Stimulated activated CD4-positive, alpha-beta T cell treated with anti-CD3 and anti-CD28 coated beads, Interleukin-15, amount 100 ng/mL, for 1 hour (primary cell): Measurements from ENCODE around the gene RTTN.
"Not testable (repeated sequence)": the region's sequence is repeated elsewhere in the genome, so short reads cannot be mapped to it uniquely, and the experiment has no call there.

ENCODE experiments used
- DNase-seq, 2 donors: peaks; one replicate each; pipeline ENCODE4 v3.0.0-alpha.2; 2020; ENCODE audit warnings: low read depth in 1 of 2, low spot score in 1 of 2

RTTN gene, protein sequence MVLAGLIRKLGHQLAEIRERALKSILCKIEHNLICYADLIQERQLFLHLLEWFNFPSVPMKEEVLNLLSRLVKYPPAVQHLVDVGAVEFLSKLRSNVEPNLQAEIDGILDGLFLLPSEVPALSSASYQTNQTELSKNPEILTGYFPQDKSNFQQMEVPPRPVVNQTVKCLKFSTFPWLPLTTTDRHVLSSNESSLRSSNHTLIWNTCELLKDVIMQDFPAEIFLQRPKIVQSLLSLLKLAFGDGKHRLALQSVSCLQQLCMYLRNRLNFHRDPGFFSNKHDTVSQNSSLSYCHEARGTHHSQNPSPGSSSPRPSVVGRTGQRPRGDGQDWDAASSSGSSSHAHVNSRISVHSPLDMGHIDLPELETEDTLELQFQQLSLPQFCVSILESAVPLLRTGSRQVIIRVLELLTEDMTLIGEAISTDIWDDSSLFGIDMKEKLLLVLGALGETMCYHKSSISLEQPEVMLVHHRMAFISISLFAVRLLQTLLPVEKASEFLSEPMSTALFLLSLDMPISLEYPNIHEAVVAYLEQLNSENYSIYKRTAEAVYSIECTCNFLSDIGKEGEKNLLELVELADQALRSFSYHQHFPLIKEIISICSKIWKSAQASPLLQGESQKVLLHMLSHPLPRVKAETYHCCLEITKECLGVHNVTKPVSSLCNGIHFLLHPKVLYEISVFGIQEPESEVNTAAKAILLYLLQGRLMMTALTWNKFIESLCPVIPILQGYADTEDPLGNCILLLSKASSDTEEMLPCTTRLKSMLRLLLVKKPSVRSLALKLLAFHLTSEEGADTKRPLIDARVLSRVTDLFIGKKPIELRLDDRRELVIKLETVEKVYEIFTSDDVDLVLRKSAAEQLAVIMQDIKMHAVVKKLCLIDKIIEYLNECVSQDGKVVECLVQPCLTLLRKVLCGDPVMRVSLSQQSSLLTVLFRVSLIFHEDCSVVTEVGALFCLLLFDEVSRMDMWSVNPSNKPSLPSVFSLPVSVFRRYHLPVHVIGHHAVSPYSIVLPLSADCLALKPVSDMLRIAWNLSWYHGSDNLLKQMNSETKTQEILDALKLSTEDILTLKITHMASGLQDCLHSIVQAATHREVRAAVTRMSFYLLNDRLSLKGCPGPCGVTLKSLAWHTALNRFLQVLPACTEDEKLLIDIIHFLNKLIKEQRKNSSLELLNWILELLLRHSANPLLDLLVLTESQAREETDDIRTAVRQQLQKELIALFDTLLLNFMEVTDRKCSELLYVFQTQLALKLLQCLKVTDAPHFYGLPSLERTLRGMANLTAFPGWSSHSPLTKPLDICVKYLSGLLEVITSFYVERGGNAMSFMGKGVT (N-terminal part only)

DNA sequence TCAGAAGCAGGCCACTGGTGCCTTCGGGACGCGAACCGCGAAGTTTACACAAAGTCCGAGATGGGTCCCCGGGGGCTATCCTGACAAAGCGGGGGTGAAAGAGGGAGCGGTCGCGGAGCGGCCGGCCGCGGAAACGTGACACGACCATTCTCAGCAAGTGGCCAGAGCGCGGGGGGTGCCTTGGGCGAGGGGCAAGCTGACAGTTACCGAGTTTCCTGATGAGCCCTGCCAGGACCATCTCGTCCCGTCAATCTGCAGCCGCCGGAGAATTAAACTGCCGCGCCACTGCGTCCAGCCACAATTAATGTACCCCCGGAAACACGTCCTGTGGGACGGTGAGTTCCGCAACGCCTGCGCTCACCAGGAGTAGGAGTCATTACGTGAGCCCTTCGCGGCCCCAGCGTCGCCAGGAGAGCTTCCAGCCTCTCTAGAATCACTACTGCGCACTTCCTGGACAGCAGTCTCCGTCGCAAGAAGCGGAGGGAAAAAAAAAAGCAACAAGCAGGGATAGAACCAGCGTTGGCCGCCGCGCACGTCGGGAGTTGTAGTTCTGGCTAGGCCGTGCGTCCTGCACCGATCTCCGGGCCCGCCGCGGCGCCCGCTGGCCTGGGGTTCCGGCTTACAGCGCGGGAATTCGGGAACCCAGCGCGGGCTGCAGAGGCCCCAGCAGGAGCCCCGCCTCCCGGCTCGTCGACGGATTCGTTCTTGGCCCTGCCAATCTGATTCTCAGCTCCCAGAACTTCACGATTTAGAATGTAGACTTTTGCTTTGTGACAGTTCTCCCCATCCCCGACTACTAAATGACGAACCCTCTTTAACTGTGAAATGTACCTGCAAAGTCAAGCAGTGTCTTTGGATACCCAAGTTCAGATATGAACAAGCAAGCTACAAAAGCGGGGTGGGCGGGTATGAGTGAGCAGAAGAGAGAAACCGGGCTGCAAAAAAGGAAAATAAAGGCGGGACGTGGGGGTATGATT, at the start of gene RTTN:
TSS of gene RTTN (minus strand) at position 267 of the 977 bp plus-strand sequence. CDS start at position 238, 29 bp downstream.
- peak; percentile 79 to 89 for DNase-seq

GRCh38 chr18:70250781-70251180, 45.3 kb upstream of the RTTN start:
- DNase-seq: no peak

DNA sequence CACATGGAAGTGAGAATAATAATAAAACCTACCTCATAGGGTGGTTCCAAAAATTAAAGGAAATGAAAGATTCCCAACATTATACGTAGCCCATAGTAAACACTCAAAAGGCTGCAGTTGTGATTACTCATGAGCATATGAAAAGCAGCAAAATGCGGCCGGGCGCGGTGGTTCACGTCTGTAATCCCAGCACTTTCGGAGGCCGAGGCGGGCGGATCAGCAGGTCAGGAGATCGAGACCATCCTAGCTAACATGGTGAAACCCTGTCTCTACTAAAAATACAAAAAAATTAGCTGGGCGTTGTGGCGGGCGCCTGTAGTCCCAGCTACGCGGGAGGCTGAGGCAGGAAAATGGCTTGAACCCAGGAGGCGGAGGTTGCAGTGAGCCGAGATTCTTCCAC, 44.4 kb upstream of the RTTN start:
- not testable (repeated sequence) for DNase-seq

GRCh38 chr18:70249118-70249517, 43.6 kb upstream of the RTTN start:
- DNase-seq: no peak

DNA sequence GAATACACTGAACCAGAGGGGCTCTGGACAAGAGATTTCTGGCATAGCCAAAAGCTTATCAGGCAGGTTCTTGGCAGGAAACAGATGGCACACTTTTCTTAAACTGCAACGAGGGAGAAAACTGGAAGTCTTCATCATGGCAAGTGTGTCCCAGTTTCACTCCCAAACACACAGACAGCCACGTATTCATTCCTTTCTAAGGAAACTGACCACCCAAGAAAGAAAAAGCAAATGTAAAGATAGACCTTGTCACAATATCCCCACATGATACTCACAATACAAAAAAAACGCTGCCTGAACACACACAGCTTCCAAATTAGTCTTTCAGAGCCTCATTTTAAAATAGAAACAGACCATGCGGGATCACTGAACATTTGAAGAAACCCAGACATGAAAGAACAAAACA, 40.6 kb upstream of the RTTN start:
- DNase-seq: no peak

- DNase-seq: no peak
Observed at GRCh38 chr18:70243131-70243929, 37.8 kb upstream of the RTTN start.

DNA sequence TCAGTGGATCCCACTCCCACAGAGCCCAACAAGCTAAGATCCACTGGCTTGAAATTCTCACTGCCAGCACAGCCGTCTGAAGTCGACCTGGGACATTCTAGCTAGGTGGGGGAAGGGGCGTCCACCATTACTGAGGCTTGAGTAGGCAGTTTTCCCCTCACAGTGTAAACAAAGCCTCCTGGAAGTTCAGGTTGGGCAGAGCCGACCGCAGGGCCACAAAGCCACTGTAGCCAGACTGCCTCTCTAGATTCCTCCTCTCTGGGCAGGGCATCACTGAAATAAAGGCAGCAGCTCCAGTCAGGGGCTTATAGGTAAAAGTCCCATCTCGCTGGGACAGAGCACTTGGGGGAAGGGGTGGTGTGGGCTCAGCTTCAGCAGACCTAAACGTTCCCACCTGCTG, 31.4 kb upstream of the RTTN start:
- DNase-seq: not testable (repeated sequence)

GRCh38 chr18:70235478-70235877, 30.0 kb upstream of the RTTN start:
- DNase-seq: no peak

- no peak for DNase-seq
Observed at GRCh38 chr18:70234667-70235459, 29.4 kb upstream of the RTTN start.

DNA sequence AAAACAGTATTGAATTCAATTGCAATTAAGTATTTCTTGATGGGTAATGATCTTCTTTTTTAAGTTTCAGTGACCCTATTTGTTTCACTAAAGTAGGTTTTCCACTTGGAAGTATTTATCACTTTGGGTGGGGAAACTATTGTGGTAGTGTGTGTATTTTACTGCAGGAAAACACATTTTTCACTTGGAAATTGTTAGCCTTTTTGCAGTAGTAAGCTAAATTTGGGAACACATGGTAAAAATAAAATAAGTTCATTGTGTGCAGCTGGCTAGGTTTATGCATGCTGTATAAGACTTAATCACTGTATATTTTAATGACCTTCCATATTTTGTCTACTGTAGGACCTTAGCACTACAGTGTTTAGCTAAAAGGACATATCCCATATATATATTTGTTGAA, 28.5 kb upstream of the RTTN start:
- DNase-seq: no peak

GRCh38 chr18:70232261-70232660, 26.8 kb upstream of the RTTN start:
- no peak for DNase-seq

DNA sequence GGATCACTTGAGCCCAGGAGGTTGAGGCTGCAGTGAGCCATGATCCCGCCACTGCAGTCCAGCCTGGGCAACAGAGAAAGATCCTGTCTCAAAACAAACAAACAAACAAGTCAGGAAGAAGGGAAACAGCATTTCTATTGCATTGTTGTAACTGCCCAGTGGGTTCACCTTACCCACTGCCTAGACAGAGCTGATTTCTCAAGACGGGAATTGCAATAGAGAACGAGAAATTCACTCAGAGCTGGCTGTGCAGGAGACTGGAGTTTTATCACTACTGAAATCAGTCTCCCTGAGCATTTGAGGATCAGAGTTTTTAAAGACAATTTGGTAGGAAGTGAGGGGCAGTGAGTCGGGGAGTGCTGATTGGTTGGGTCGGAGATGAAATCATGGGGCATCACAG, 24.2 kb upstream of the RTTN start:
- DNase-seq: no peak

- DNase-seq: no peak
Observed at GRCh38 chr18:70228536-70228935, 23.0 kb upstream of the RTTN start.

DNA sequence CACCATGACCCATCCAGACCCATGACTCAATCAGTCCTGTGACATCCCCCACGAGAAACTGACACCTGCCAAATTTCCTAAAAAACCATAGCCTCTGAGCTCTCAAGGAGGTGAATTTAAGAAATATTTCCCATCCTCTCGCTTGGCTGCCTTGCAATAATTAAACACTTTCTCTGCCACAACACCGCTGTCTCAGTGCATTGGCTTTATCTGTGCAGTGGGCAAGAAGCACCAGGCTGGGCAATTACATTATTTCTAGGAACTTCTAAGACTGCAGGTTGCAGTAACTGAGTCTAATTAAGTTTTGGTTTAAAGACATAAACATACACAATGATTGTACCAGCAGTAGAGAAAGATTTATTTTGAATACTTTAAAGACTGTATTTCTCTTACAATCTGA, 22.0 kb upstream of the RTTN start:
- no peak for DNase-seq

DNA sequence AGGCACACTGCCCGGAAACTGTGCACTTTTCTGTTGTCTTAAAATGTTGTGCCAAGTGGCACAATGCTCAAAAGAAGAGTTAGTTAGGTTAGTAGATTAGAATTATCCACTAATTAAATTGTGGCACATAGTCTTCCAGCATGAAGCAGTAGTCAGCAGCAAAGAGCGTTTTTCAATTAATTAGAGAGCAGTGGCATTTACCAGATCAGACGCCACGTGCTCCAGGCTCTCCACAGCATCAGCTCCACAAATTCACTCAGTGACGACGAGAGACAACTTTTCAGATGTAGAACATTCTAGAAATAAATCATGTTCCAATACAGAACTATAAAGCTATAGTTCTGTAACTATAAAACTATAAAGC, 16.4 kb upstream of the RTTN start:
- DNase-seq: no peak

DNA sequence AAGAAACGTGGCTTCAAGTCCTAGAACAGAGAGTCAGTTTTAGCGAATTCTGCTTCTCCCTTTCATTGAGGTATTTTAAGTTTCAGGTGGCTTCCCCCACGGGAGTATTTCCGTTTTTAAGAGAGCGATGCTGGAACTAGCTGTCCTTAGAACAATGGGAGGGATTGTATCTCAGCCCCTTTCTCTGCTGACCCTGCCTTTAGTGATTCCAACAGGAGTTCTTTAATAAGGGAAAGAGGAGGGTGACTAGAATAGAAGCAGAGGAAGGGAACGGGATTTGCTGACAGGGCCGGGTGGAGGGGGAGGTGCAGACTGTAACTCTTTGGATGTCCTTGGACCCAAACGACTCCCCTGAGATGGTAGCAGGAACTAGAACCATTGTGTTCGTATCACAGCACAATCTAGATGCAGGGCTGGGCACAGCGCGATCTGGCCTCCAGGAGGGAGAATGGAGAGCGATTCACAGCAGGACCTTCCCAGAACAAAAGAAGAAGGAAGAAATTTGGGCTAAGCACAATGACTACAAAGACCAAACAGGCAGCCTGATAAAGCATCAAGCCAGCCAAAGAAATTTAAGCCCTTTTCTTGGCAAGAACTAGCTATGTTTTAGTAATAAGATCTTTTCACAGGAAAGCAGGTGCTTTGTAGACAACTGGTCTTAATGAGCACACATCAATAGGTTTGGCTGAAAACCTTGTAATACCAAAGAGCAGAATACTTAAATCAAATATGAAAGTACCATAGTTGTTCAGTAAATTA, 15.8 kb upstream of the RTTN start:
- no peak for DNase-seq

GRCh38 chr18:70220628-70221027, 15.1 kb upstream of the RTTN start:
- DNase-seq: no peak

- DNase-seq: no peak
Observed at GRCh38 chr18:70219688-70220087, 14.2 kb upstream of the RTTN start.
